Chondrocyte (in vitro differentiated cells): ENCODE results near the gene ATP2B2. TPM values are rescaled to one million over a fixed set of nuclear protein-coding genes. Genes with fewer than 3 reads are reported as not detected.
A peak's percentile ranks its signal among the peaks of the same experiment; 100 is the strongest.

ENCODE experiments used
- DNase-seq: peaks from one replicate; pipeline ENCODE4 v3.0.0; 2021; ENCODE audit warnings: mixed read lengths, low spot score
- H3K27ac Mint-ChIP-seq: one replicate; pipeline ENCODE4 v1.8.0; 2021; ENCODE audit warnings: mild to moderate bottlenecking, moderate library complexity, mixed read lengths; ENCODE audit not compliant: unreplicated experiment
- H3K27me3 Mint-ChIP-seq: 2 replicates; pipeline ENCODE4 v1.8.0; 2021; ENCODE audit warnings: low read depth, mixed read lengths
- H3K36me3 Mint-ChIP-seq: 2 replicates; pipeline ENCODE4 v1.8.0; 2021; ENCODE audit warnings: low read depth, mixed read lengths
- H3K4me1 Mint-ChIP-seq: 2 replicates; pipeline ENCODE4 v1.8.0; 2021; ENCODE audit warnings: low read depth, mild to moderate bottlenecking, mixed read lengths
- H3K4me3 Mint-ChIP-seq: one replicate; pipeline ENCODE4 v1.8.0; 2021; ENCODE audit warnings: mild to moderate bottlenecking, moderate library complexity, mixed read lengths; ENCODE audit not compliant: unreplicated experiment
- H3K9me3 Mint-ChIP-seq: 2 replicates; pipeline ENCODE4 v1.8.0; 2021; ENCODE audit warnings: low read depth, mixed read lengths
- CTCF ChIP-seq: fragments of 200-600 bp; sonication (generic); IDR thresholded peaks from 2 replicates; pipeline ENCODE4 v1.5.0; 2021; ENCODE audit warnings: antibody characterized with exemption, mild to moderate bottlenecking, moderate library complexity
- total RNA-seq: library from RNA; stranded (reverse); gene quantifications from 3 replicates; pipeline ENCODE4 v1.2.1, GENCODE V29; 2021

The ATP2B2 gene
- total RNA-seq, 1 donor from 2014 or later: 0.25 TPM

DNA sequence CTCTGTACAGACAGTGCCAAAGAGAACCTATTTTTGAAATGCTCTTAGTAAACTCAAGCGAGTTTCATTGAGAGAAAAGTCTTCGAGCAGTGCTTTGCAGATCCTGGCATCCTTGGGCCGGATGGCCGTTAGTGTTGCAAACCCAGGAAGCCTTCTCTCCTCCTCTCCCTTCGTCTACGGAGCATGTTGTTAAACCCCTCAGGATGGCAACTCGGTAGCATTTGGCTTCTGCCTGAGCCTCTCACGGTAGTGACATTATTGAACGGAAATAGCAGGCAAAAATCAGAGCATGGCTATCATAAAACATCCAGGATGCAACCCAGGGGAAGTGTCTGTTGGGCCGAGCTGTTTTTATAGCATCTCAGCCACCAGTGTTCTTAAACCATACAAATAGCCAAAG lies 177.8 kb downstream of the ATP2B2 start:
- H3K27me3 Mint-ChIP-seq: peaks cover 67% of the 10 kb centered on the region
- no peak overlapping the region for H3K4me3 Mint-ChIP-seq
- no peaks in the 10 kb centered on the region for H3K4me1 Mint-ChIP-seq
- no peaks in the 10 kb centered on the region for H3K36me3 Mint-ChIP-seq
- TF ChIP-seq CTCF: no peak
- H3K27ac Mint-ChIP-seq: no peak overlapping the region
- no peaks in the 10 kb centered on the region for H3K9me3 Mint-ChIP-seq
- DNase-seq: no peak

GRCh38 chr3:10322352-10322710 lies 183.1 kb downstream of the ATP2B2 start:
- TF ChIP-seq CTCF: peak; percentile 54

DNA sequence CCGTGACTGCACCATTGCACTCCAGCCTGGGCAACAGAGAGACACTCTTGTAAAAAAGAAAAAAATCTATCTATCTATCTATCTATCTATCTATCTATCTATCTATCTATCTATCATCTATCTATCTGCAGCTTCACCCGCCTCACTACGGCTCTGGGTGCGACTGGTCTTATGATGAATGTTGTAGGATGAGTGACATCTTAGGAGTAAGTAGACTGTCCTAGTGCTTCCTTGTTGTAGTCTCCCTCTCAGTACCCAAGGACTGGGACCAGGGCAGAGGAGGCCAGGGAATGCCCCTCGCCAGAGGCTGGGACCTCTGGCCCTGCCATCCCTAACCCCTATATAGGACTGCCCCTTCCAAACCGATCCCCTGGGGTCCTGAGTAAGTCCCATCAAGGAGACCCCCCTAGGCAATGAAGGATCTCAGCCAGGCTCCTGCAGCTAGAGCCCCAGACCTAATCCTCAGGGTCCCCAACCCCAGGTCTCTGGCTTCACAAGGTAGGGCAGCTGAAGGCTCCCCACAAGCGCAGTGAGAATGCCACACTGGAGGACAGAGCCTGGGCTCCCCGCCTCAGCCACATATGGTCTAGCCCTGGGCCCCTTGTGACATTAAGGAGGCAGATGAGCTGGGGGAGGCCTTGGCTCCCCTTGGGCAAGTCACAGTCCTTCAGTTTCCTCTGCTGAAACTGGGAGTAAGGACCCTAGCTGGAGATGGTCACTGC lies 183.6 kb downstream of the ATP2B2 start:
- Mint-ChIP-seq H3K4me3 (peak overlapping the region; percentile 86), H3K4me1 (peaks cover 22% of the 10 kb centered on the region), H3K36me3 (peaks cover 5% of the 10 kb centered on the region), H3K27ac (no peak overlapping the region), H3K27me3 (peaks cover 20% of the 10 kb centered on the region), H3K9me3 (no peaks in the 10 kb centered on the region)
- no peak for DNase-seq
- TF ChIP-seq CTCF: no peak

More at GRCh38 chr3:10322352-10322710, 183.1 kb downstream of the ATP2B2 start:
- Mint-ChIP-seq H3K4me1 (peaks cover 22% of the 10 kb centered on the region), H3K4me3 (no peak overlapping the region), H3K27ac (no peak overlapping the region), H3K27me3 (peaks cover 21% of the 10 kb centered on the region), H3K9me3 (no peaks in the 10 kb centered on the region), H3K36me3 (peaks cover 5% of the 10 kb centered on the region)
- no peak for DNase-seq

GRCh38 chr3:10320320-10320677 lies 185.1 kb downstream of the ATP2B2 start:
- Mint-ChIP-seq H3K9me3 (no peaks in the 10 kb centered on the region), H3K4me1 (peaks cover 22% of the 10 kb centered on the region), H3K27ac (peak overlapping the region; percentile 99), H3K27me3 (peaks cover 10% of the 10 kb centered on the region), H3K4me3 (peak overlapping the region; percentile 86), H3K36me3 (peaks cover 5% of the 10 kb centered on the region)
- no peak for TF ChIP-seq CTCF
- no peak for DNase-seq

GRCh38 chr3:10319804-10320203 lies 185.6 kb downstream of the ATP2B2 start:
- no peaks in the 10 kb centered on the region for H3K9me3 Mint-ChIP-seq
- H3K4me1 Mint-ChIP-seq: peaks cover 22% of the 10 kb centered on the region
- peaks cover 9% of the 10 kb centered on the region for H3K36me3 Mint-ChIP-seq
- peaks cover 5% of the 10 kb centered on the region for H3K27me3 Mint-ChIP-seq
- no peak for DNase-seq
- TF ChIP-seq CTCF: no peak
- H3K27ac Mint-ChIP-seq: peak overlapping the region; percentile 99
- peak overlapping the region; percentile 86 for H3K4me3 Mint-ChIP-seq
